GM23248 (cell line): ENCODE results near the gene PHEX. TPM values are rescaled to one million over a fixed set of nuclear protein-coding genes. Genes with fewer than 3 reads are reported as not detected.
A peak's percentile ranks its signal among the peaks of the same experiment; 100 is the strongest.

Source experiments
- DNase-seq: peaks from one replicate; pipeline ENCODE4 v3.0.0-alpha.2; 2015
- H2AFZ ChIP-seq: fragments of 200-600 bp; sonication (generic); 2 replicates; pipeline ENCODE4 v1.6.1; 2016; ENCODE audit warnings: antibody characterized with exemption
- H3F3A ChIP-seq: fragments of 200-600 bp; sonication (generic); 2 replicates; pipeline ENCODE4 v1.6.1; 2016; ENCODE audit warnings: mild to moderate bottlenecking, antibody characterized with exemption, mixed run types; ENCODE audit not compliant: insufficient read depth
- H3K27ac ChIP-seq: fragments of 200-600 bp; sonication (generic); 2 replicates; pipeline ENCODE4 v1.5.1; 2016; ENCODE audit warnings: mild to moderate bottlenecking
- H3K27me3 ChIP-seq: fragments of 200-600 bp; sonication (generic); replicated peaks from 2 replicates; pipeline ENCODE4 v1.6.1; 2016; ENCODE audit warnings: mild to moderate bottlenecking; ENCODE audit not compliant: insufficient read depth
- H3K36me3 ChIP-seq: fragments of 200-600 bp; sonication (generic); 2 replicates; pipeline ENCODE4 v1.6.1; 2016; ENCODE audit warnings: low read depth, mild to moderate bottlenecking
- H3K4me1 ChIP-seq: fragments of 200-600 bp; sonication (generic); 2 replicates; pipeline ENCODE4 v1.6.1; 2016; ENCODE audit warnings: mild to moderate bottlenecking; ENCODE audit not compliant: insufficient read depth
- H3K4me2 ChIP-seq: fragments of 200-600 bp; sonication (generic); one replicate; pipeline ENCODE4 v1.6.1; 2016; ENCODE audit warnings: mild to moderate bottlenecking; ENCODE audit not compliant: unreplicated experiment
- H3K4me3 ChIP-seq: fragments of 200-600 bp; sonication (generic); 2 replicates; pipeline ENCODE4 v1.5.1; 2016; ENCODE audit warnings: mild to moderate bottlenecking
- H3K79me2 ChIP-seq: fragments of 200-600 bp; sonication (generic); 2 replicates; pipeline ENCODE4 v1.6.1; 2016; ENCODE audit warnings: mild to moderate bottlenecking; ENCODE audit not compliant: insufficient read depth
- H3K9ac ChIP-seq: fragments of 200-600 bp; sonication (generic); 2 replicates; pipeline ENCODE4 v1.6.1; 2016; ENCODE audit warnings: mild to moderate bottlenecking
- H3K9me2 ChIP-seq: fragments of 200-600 bp; sonication (generic); 2 replicates; pipeline ENCODE4 v1.6.1; 2016; ENCODE audit warnings: mixed run types, mild to moderate bottlenecking, moderate library complexity; ENCODE audit not compliant: insufficient read depth
- H3K9me3 ChIP-seq: fragments of 200-600 bp; sonication (generic); one replicate; pipeline ENCODE4 v1.6.1; 2017; ENCODE audit warnings: low read depth
- H4K20me1 ChIP-seq: fragments of 200-600 bp; sonication (generic); 2 replicates; pipeline ENCODE4 v1.6.0; 2016; ENCODE audit not compliant: insufficient read depth
- EZH2 ChIP-seq: fragments of 200-600 bp; sonication (generic); IDR thresholded peaks from 2 replicates; pipeline ENCODE4 v1.6.1; 2018; ENCODE audit warnings: antibody characterized with exemption, mild to moderate bottlenecking; ENCODE audit not compliant: insufficient read depth, poor library complexity, severe bottlenecking
- EZH2phosphoT487 ChIP-seq: fragments of 200-600 bp; sonication (generic); IDR thresholded peaks from 2 replicates; pipeline ENCODE4 v1.6.1; 2018; ENCODE audit warnings: antibody characterized with exemption, moderate library complexity, mild to moderate bottlenecking, low read depth; ENCODE audit not compliant: insufficient read depth
- WGBS, 2 experiments: methylation state at CpG; one replicate each; pipeline ENCODE4 v1.1.6; 2015 to 2017; ENCODE audit warnings: low lambda C conversion rate in 2 of 2, low coverage in 1 of 2; ENCODE audit errors: missing lambda C conversion rate in 2 of 2; 5-methylcytosine and 5-hydroxymethylcytosine counted together
- in situ Hi-C: fragments of 300-500 bp; cut with MboI; formaldehyde crosslinking; loops from 2 replicates; pipeline ENCODE4 v1.15.0; 2020
- polyA plus RNA-seq: library from polyadenylated mRNA; unstranded; fragments of >200 nt; fragmentation: Nextera tagmentation; extraction: Ambion mirVana; gene quantifications from 2 replicates; pipeline ENCODE4 v1.2.1, GENCODE V29; 2016
- total RNA-seq: library from RNA; depleted of rRNA; stranded (reverse); fragments of >200 nt; shearing (Covaris generic); gene quantifications from 2 replicates; pipeline ENCODE4 v1.2.3, GENCODE V29; 2014

PHEX gene
- total and polyA plus RNA-seq, 2 experiments from 2014 or later, result 0.64 to 0.65 TPM

DNA sequence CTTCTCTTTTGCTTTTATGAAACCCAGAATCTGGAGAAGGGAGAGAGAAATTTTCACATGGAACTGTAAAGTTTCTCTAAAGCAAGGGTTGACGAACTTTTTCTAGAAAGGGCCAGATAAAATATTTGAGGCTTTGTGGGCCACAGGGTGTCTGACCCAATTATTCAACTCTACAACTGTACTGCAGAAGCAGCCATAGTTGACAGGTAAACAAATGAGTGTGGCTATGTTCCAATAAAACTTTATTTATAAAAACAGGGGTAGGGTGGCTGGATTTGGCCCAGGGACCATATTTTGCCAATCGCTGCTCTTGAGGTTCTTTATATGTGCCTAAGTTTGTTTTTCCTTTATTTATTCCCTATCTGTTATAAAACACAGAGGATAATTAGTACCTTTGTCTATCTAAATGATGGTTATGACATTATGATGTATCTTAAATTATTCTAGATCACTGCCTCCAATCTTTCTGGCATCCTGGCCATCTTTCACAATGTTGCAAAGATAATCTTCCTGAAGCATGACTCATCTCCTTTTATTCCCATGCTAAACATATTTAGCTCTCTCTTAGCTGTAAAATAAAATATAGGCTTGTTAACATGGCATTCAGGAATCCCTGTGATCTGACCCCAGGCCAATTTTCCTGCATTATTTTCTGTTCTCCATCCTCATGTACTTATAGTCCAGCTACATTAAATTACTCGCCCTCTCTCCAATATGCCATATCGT, 133.8 kb downstream of the PHEX start:
- Histone ChIP-seq H4K20me1 (no peaks in the 10 kb centered on the region), H3K4me1 (no peaks in the 10 kb centered on the region), H3K4me3 (no peak overlapping the region), H3K4me2 (no peak overlapping the region), H3K27ac (no peak overlapping the region), H3K9me3 (no peaks in the 10 kb centered on the region), H3K9ac (no peak overlapping the region), H3K79me2 (no peaks in the 10 kb centered on the region), H3K9me2 (no peaks in the 10 kb centered on the region), H3K36me3 (no peaks in the 10 kb centered on the region), H3F3A (no peaks in the 10 kb centered on the region; the same call in 1 of the 2 replicates), H2AFZ (no peak overlapping the region), H3K27me3 (no peaks in the 10 kb centered on the region)
- in situ Hi-C loops, result no loop called here
- DNase-seq, result peak; percentile 28
- no peak for TF ChIP-seq EZH2phosphoT487
- TF ChIP-seq EZH2, result no peak
- WGBS, 2 experiments, result 92 to 97% methylated on average over 3 to 4 of the region's 4 CpGs

DNA sequence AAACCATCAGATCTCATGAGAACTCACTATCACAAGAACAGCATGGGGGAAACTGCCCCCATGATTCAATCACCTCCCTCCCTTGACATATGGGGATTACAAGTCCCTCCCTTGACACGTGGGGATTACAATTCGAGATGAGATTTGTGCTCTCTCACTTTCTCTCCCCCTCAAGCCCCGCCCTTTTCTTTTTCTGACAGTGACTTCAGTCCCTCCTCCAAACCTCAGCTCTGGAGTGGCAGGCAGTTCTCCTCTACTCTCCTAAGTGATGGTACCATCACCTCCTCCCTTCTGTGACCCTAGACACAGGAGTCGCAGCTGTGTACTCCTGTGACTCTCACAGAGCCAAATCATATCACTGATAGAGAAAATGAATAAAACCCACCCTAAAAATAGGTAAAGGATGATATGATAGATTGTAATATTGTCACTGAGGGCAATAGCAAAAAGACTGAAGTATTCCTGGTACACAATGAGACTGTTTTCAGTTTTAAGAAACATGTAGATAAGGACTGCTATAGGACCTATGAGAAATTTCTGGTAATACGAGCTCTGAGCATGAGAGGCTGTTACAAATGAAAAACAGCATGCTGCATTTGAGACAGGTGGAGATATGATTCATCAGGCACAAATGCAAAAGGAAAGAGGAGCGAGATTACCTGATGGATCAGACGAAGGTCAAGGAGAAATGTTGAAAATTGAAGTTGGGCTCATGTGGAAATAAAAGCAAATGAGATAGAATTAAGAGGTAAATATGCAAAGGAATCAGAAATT, 139.3 kb downstream of the PHEX start:
- no peak for DNase-seq
- Histone ChIP-seq H3K4me1 (no peaks in the 10 kb centered on the region), H3K27ac (no peak overlapping the region), H3F3A (no peaks in the 10 kb centered on the region), H3K27me3 (no peaks in the 10 kb centered on the region), H2AFZ (no peak overlapping the region), H3K9ac (no peak overlapping the region), H3K36me3 (no peaks in the 10 kb centered on the region), H3K9me3 (no peaks in the 10 kb centered on the region), H3K79me2 (no peaks in the 10 kb centered on the region), H3K4me2 (no peak overlapping the region), H4K20me1 (no peaks in the 10 kb centered on the region), H3K9me2 (no peaks in the 10 kb centered on the region), H3K4me3 (no peak overlapping the region)
- in situ Hi-C loops, result no loop called here
- WGBS, 2 experiments, result 85 to 93% methylated on average over 6 to 7 of the region's 7 CpGs
- TF ChIP-seq EZH2, result no peak
- no peak for TF ChIP-seq EZH2phosphoT487

DNA sequence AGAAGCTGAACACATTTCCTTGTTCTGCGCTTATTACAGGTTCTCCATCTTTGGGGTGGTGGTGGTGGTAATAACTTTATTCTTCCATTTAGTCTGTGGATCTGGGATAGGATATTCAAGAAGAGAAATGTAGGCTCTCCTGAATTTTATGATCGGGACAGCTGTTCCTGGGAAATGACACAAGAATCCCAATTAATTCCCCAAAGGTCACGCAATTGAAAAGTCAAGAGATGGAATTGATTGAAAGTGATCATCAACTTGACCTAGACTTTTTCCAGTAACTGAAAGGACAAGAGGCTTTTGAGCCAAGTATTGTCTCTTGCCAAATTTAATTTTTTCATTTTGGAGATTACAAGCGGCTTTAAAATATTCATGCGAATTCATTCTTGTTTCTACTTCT, 141.8 kb downstream of the PHEX start:
- no peak overlapping the region for H2AFZ ChIP-seq
- 95% methylated on average over 4 to 5 of the region's 5 CpGs for WGBS, 2 experiments
- no peak overlapping the region for H3K27ac ChIP-seq
- no peak overlapping the region for H3K4me3 ChIP-seq
- no peaks in the 10 kb centered on the region for H3F3A ChIP-seq
- H3K9ac ChIP-seq, result no peak overlapping the region
- no peak for TF ChIP-seq EZH2phosphoT487
- no peak for TF ChIP-seq EZH2
- no peaks in the 10 kb centered on the region for H3K9me2 ChIP-seq
- H3K36me3 ChIP-seq, result no peaks in the 10 kb centered on the region
- DNase-seq, result no peak
- no peaks in the 10 kb centered on the region for H3K4me1 ChIP-seq
- in situ Hi-C loops, result no loop called here
- no peaks in the 10 kb centered on the region for H4K20me1 ChIP-seq
- H3K9me3 ChIP-seq, result no peaks in the 10 kb centered on the region
- H3K79me2 ChIP-seq, result no peaks in the 10 kb centered on the region
- H3K27me3 ChIP-seq, result no peaks in the 10 kb centered on the region
- no peak overlapping the region for H3K4me2 ChIP-seq

DNA sequence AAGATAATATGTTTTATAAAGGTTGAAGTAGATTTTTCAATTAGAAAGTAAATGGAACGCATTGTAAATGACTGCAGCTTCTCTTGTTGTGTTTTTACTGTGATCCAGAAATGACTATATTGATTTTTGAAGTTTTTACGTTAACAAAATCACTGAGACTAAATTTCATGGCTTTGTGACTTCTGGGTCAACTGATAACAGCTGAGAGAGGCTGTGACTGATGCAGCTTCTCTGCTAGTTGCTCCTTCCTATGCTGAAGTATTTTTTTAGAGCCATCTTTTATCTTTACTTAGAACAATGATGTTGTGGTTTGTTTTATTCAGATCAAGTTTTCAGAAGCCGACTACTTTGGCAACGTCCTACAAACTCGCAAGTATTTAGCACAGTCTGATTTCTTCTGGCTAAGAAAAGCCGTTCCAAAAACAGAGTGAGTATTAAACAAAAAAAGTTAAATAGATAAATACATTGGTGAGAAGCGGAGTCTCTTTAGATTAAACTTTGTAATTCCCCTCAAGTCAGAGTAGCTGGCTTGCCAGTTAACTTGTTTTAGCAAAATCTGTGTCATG, 145.9 kb downstream of the PHEX start:
- Histone ChIP-seq H3K79me2 (no peaks in the 10 kb centered on the region), H3K9ac (no peak overlapping the region), H3K27ac (no peak overlapping the region), H3F3A (no peaks in the 10 kb centered on the region), H3K4me2 (no peak overlapping the region), H3K9me2 (no peaks in the 10 kb centered on the region), H3K4me3 (no peak overlapping the region), H2AFZ (peak overlapping the region; percentile 33; the same call in 1 of the 2 replicates), H3K9me3 (no peaks in the 10 kb centered on the region), H3K4me1 (no peaks in the 10 kb centered on the region), H4K20me1 (no peaks in the 10 kb centered on the region), H3K27me3 (no peaks in the 10 kb centered on the region), H3K36me3 (no peaks in the 10 kb centered on the region)
- in situ Hi-C loops, result no loop called here
- DNase-seq, result no peak
- 18 to 31% methylated on average over 7 of the region's 7 CpGs for WGBS, 2 experiments
- TF ChIP-seq EZH2phosphoT487, result no peak
